Endothelial cell (in vitro differentiated cells): ENCODE data around the gene PARP1. TPM values are rescaled to one million over a fixed set of nuclear protein-coding genes. Genes with fewer than 3 reads are reported as not detected.

ENCODE experiments used
- DNase-seq: peaks from one replicate; pipeline ENCODE4 v3.0.0; 2021; ENCODE audit warnings: low spot score
- H3K27ac Mint-ChIP-seq: one replicate; pipeline ENCODE4 v1.8.0; 2021; ENCODE audit warnings: mixed read lengths, inconsistent platforms; ENCODE audit not compliant: unreplicated experiment
- H3K27me3 Mint-ChIP-seq: one replicate; pipeline ENCODE4 v1.8.0; 2021; ENCODE audit warnings: mild to moderate bottlenecking, moderate library complexity, mixed read lengths, inconsistent platforms; ENCODE audit not compliant: unreplicated experiment
- H3K36me3 Mint-ChIP-seq: one replicate; pipeline ENCODE4 v1.8.0; 2021; ENCODE audit warnings: mild to moderate bottlenecking, low read depth, mixed read lengths, inconsistent platforms; ENCODE audit not compliant: unreplicated experiment
- H3K4me1 Mint-ChIP-seq: one replicate; pipeline ENCODE4 v1.8.0; 2021; ENCODE audit warnings: mild to moderate bottlenecking, mixed read lengths, inconsistent platforms; ENCODE audit not compliant: unreplicated experiment
- H3K4me3 Mint-ChIP-seq: one replicate; pipeline ENCODE4 v1.8.0; 2021; ENCODE audit warnings: mild to moderate bottlenecking, mixed read lengths, inconsistent platforms; ENCODE audit not compliant: unreplicated experiment
- H3K9me3 Mint-ChIP-seq: one replicate; pipeline ENCODE4 v1.8.0; 2021; ENCODE audit warnings: mixed read lengths, inconsistent platforms; ENCODE audit not compliant: unreplicated experiment
- total RNA-seq: library from RNA; stranded (reverse); fragmentation: NEBNext Ultra II Directional; extraction: Animal tissue kit (Norgen Biotek cat#: 25700); gene quantifications from one replicate; pipeline ENCODE4 v1.2.1, GENCODE V29; 2021; ENCODE audit not compliant: unreplicated experiment
- TF ChIP-seq, protein P1 (sequence below): fragments of 200-600 bp; sonication (generic); IDR thresholded peaks from one replicate; pipeline ENCODE4 v1.5.0; 2021; ENCODE audit warnings: antibody characterized with exemption; ENCODE audit not compliant: unreplicated experiment

Gene PARP1
- total RNA-seq, 1 donor from 2014 or later = 131 TPM

DNA sequence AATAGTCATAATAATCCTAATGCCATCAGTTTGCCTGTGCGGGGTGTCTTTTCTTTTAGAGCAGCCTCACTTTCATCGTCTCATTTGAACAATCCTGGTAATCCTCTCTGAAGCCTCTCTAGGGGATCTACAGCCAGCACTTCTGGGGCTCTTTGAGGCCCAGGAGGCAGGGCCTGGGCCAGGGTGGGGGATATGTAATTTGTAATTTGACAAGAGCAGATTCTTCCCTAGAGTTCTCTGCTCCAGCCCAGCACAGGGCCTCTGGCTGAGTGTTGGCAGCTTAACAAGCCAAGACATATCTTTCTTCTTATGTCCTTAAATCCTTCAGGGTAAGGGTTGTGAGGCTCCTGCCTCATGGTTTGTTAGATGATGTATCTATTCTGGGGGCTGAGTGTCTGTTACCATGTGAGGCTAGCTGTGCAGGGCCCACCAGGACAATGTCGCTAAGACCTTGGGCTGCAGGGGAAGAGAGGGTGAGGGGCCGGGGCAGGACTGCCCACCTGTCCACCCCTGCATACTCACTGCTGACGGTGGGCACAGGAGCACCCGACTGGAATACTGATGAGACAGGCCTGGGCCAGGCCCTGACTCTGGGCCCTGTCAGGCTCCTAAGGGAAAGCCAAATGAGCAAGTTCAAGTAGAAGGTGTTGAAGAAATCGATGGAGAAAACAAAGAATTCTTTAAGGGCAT lies 45.3 kb upstream of the PARP1 start:
- Mint-ChIP-seq H3K27ac (no peak overlapping the region), H3K4me1 (no peaks in the 10 kb centered on the region), H3K4me3 (no peak overlapping the region), H3K27me3 (peaks cover 5% of the 10 kb centered on the region), H3K36me3 (no peaks in the 10 kb centered on the region), H3K9me3 (no peaks in the 10 kb centered on the region)
- TF ChIP-seq, protein P1, sequence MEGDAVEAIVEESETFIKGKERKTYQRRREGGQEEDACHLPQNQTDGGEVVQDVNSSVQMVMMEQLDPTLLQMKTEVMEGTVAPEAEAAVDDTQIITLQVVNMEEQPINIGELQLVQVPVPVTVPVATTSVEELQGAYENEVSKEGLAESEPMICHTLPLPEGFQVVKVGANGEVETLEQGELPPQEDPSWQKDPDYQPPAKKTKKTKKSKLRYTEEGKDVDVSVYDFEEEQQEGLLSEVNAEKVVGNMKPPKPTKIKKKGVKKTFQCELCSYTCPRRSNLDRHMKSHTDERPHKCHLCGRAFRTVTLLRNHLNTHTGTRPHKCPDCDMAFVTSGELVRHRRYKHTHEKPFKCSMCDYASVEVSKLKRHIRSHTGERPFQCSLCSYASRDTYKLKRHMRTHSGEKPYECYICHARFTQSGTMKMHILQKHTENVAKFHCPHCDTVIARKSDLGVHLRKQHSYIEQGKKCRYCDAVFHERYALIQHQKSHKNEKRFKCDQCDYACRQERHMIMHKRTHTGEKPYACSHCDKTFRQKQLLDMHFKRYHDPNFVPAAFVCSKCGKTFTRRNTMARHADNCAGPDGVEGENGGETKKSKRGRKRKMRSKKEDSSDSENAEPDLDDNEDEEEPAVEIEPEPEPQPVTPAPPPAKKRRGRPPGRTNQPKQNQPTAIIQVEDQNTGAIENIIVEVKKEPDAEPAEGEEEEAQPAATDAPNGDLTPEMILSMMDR = no peak
- no peak for DNase-seq

DNA sequence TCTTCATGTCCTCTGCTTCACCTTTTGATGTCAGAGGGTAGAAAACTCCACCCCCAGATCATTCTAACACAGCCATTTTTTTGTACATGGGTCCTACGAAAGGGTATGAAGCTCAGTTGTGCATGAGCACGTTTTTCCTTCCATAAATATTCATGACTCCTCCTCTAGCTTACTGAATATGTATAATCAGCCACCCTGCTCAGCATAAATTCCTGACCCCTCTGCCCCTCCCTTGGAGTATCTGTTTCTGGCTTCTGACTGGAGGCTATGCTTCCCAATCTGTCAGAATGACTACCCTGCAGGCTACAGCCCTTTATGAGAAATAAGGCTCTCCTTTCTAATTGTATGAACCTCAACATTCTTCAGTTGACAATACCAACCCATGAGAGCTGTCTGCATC lies 42.8 kb upstream of the PARP1 start:
- no peak overlapping the region for H3K4me3 Mint-ChIP-seq
- no peaks in the 10 kb centered on the region for H3K4me1 Mint-ChIP-seq
- no peaks in the 10 kb centered on the region for H3K9me3 Mint-ChIP-seq
- TF ChIP-seq, protein P1 = no peak
- DNase-seq = no peak
- H3K27me3 Mint-ChIP-seq = peaks cover 5% of the 10 kb centered on the region
- no peak overlapping the region for H3K27ac Mint-ChIP-seq
- no peaks in the 10 kb centered on the region for H3K36me3 Mint-ChIP-seq

GRCh38 chr1:226449823-226450222 lies 41.9 kb upstream of the PARP1 start:
- H3K4me1 Mint-ChIP-seq = no peaks in the 10 kb centered on the region
- H3K27me3 Mint-ChIP-seq = peaks cover 5% of the 10 kb centered on the region
- TF ChIP-seq, protein P1 = no peak
- H3K27ac Mint-ChIP-seq = no peak overlapping the region
- no peaks in the 10 kb centered on the region for H3K9me3 Mint-ChIP-seq
- no peak for DNase-seq
- no peaks in the 10 kb centered on the region for H3K36me3 Mint-ChIP-seq
- H3K4me3 Mint-ChIP-seq = no peak overlapping the region

DNA sequence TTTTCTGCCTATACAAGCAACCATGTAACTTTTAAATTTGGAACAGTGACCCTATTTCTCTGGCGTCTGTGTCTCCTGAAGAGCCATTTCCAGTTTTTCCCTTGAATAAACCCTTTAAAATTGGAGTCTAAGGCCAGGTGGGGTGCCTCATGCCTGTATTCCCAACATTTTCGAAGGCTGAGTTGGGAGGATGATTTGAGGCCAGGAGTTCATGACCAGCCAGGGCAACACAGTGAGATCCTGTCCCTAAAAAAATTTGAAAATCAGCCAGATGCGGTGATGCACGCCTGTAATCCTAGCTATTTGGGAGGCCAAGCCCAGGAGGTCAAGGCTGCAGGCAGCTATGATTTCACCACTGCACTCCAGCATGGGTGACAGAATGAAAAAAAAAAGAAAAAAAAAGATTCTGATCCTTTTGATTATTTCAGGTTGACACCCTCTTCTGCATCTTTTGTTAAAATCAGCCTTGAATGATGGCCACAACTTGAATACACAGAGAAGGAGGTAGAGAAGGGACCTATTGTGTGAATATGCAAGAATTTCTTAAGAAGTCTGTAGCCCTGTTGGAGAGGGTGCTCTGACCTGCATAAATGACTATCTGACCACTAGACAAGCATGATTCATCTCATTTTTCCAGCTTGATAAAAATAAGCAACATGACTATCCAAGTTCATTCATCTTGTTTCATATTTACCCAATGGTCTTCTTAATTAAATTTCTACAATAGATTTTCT lies 40.2 kb upstream of the PARP1 start:
- no peaks in the 10 kb centered on the region for H3K9me3 Mint-ChIP-seq
- peaks cover 5% of the 10 kb centered on the region for H3K27me3 Mint-ChIP-seq
- H3K36me3 Mint-ChIP-seq = no peaks in the 10 kb centered on the region
- no peak overlapping the region for H3K27ac Mint-ChIP-seq
- no peaks in the 10 kb centered on the region for H3K4me1 Mint-ChIP-seq
- no peak for DNase-seq
- TF ChIP-seq, protein P1 = no peak
- no peak overlapping the region for H3K4me3 Mint-ChIP-seq

GRCh38 chr1:226446094-226446493 lies 38.2 kb upstream of the PARP1 start:
- Mint-ChIP-seq H3K36me3 (no peaks in the 10 kb centered on the region), H3K4me1 (no peaks in the 10 kb centered on the region), H3K4me3 (no peak overlapping the region), H3K9me3 (no peaks in the 10 kb centered on the region), H3K27ac (no peak overlapping the region), H3K27me3 (peaks cover 1% of the 10 kb centered on the region)
- TF ChIP-seq, protein P1 = no peak
- no peak for DNase-seq
